ENCODE results near the gene WASL. TPM values are rescaled to one million over a fixed set of nuclear protein-coding genes. Genes with fewer than 3 reads are reported as not detected.

Gene WASL
- total RNA-seq, 1 donor from 2014 or later: 20.4 TPM

- TF ChIP-seq CTCF (conservative IDR thresholded peaks at IDR 0.05; ENCODE audit: low read depth, low read length): no peak
- peak overlapping the region; percentile 78 for H3K4me3 ChIP-seq (ENCODE audit: low read depth, low read length)
- peak; percentile 56 for DNase-seq (ENCODE audit: low read depth)
These were observed 1.1 kb downstream of the WASL start for GRCh38 chr7:123747620-123748141.

GRCh38 chr7:123746931-123747488 is 1.8 kb downstream of the WASL start:
- no peak for TF ChIP-seq CTCF (conservative IDR thresholded peaks at IDR 0.05; ENCODE audit: low read depth, low read length)
- H3K4me3 ChIP-seq (ENCODE audit: low read depth, low read length): peak overlapping the region; percentile 78
- no peak for DNase-seq (ENCODE audit: low read depth)

GRCh38 chr7:123746055-123746454 is 2.7 kb downstream of the WASL start:
- no peak for DNase-seq (ENCODE audit: low read depth)
- peak overlapping the region; percentile 78 for H3K4me3 ChIP-seq (ENCODE audit: low read depth, low read length)
- TF ChIP-seq CTCF (conservative IDR thresholded peaks at IDR 0.05; ENCODE audit: low read depth, low read length): no peak

GRCh38 chr7:123745437-123745836 is 3.4 kb downstream of the WASL start:
- H3K4me3 ChIP-seq (ENCODE audit: low read depth, low read length): no peak overlapping the region
- TF ChIP-seq CTCF (conservative IDR thresholded peaks at IDR 0.05; ENCODE audit: low read depth, low read length): no peak
- no peak for DNase-seq (ENCODE audit: low read depth)

GRCh38 chr7:123744416-123744815 is 4.4 kb downstream of the WASL start:
- H3K4me3 ChIP-seq (ENCODE audit: low read depth, low read length): no peak overlapping the region
- DNase-seq (ENCODE audit: low read depth): no peak
- no peak for TF ChIP-seq CTCF (conservative IDR thresholded peaks at IDR 0.05; ENCODE audit: low read depth, low read length)

GRCh38 chr7:123741940-123742339 is 6.9 kb downstream of the WASL start:
- DNase-seq (ENCODE audit: low read depth): no peak
- no peak for TF ChIP-seq CTCF (conservative IDR thresholded peaks at IDR 0.05; ENCODE audit: low read depth, low read length)
- H3K4me3 ChIP-seq (ENCODE audit: low read depth, low read length): no peak overlapping the region

GRCh38 chr7:123738808-123739207 is 10.0 kb downstream of the WASL start:
- no peak overlapping the region for H3K4me3 ChIP-seq (ENCODE audit: low read depth, low read length)
- TF ChIP-seq CTCF (conservative IDR thresholded peaks at IDR 0.05; ENCODE audit: low read depth, low read length): no peak
- no peak for DNase-seq (ENCODE audit: low read depth)
